Loucy (cell line): ENCODE data around the gene CTPS2.

Experiments used
- EZH2phosphoT487 ChIP-seq: fragments of 200-600 bp; IDR thresholded peaks from 2 replicates; pipeline ENCODE4 v1.6.1; 2018; ENCODE audit warnings: antibody characterized with exemption, mild to moderate bottlenecking, moderate library complexity, borderline replicate concordance
- TF ChIP-seq, protein P1 (sequence below): fragments of 200-600 bp; sonication (generic); conservative IDR thresholded peaks from 2 replicates; pipeline ENCODE4 v1.5.1; 2014; ENCODE audit warnings: mild to moderate bottlenecking, antibody characterized with exemption, low read length

GRCh38 chrX:16610121-16610621 lies 102.3 kb downstream of the CTPS2 start:
- TF ChIP-seq, protein P1, sequence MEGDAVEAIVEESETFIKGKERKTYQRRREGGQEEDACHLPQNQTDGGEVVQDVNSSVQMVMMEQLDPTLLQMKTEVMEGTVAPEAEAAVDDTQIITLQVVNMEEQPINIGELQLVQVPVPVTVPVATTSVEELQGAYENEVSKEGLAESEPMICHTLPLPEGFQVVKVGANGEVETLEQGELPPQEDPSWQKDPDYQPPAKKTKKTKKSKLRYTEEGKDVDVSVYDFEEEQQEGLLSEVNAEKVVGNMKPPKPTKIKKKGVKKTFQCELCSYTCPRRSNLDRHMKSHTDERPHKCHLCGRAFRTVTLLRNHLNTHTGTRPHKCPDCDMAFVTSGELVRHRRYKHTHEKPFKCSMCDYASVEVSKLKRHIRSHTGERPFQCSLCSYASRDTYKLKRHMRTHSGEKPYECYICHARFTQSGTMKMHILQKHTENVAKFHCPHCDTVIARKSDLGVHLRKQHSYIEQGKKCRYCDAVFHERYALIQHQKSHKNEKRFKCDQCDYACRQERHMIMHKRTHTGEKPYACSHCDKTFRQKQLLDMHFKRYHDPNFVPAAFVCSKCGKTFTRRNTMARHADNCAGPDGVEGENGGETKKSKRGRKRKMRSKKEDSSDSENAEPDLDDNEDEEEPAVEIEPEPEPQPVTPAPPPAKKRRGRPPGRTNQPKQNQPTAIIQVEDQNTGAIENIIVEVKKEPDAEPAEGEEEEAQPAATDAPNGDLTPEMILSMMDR = no peak
- TF ChIP-seq EZH2phosphoT487 = no peak
